AG09319 (cell line): ENCODE data around the gene CMTM8.

Source experiments
- DNase-seq: peaks from one replicate; pipeline ENCODE4 v3.0.0-alpha.2; 2010; ENCODE audit warnings: low read depth; ENCODE audit errors: extremely low read depth
- CTCF ChIP-seq: IDR thresholded peaks from 2 replicates; pipeline ENCODE4 v1.5.1; 2011; ENCODE audit warnings: low read depth, mild to moderate bottlenecking, inconsistent platforms, low read length, moderate library complexity

The CMTM8 gene

GRCh38 chr3:32334675-32335074 is 96.2 kb downstream of the CMTM8 start:
- no peak; the same call in none of the 2 replicates for TF ChIP-seq CTCF
- DNase-seq, result no peak

GRCh38 chr3:32335365-32336112 is 97.1 kb downstream of the CMTM8 start:
- DNase-seq, result no peak

GRCh38 chr3:32336113-32336498 is 97.6 kb downstream of the CMTM8 start:
- no peak for DNase-seq
- no peak for TF ChIP-seq CTCF

More at GRCh38 chr3:32335365-32336112, 97.1 kb downstream of the CMTM8 start:
- TF ChIP-seq CTCF, result no peak

GRCh38 chr3:32337505-32337904 is 99.0 kb downstream of the CMTM8 start:
- no peak for TF ChIP-seq CTCF
- DNase-seq, result no peak

GRCh38 chr3:32340039-32340438 is 101.6 kb downstream of the CMTM8 start:
- peak; percentile 20 for TF ChIP-seq CTCF
- DNase-seq, result no peak

- TF ChIP-seq CTCF, result no peak; the same call in 1 of the 2 replicates
- DNase-seq, result no peak
Measured at GRCh38 chr3:32340611-32341365, 102.3 kb downstream of the CMTM8 start.

GRCh38 chr3:32347343-32348125 is 109.1 kb downstream of the CMTM8 start:
- DNase-seq, result no peak

More at GRCh38 chr3:32347343-32348125, 109.1 kb downstream of the CMTM8 start:
- TF ChIP-seq CTCF, result no peak
